Testis (tissue), 3 donors: ENCODE data around the gene DRGX. TPM values are rescaled to one million over a fixed set of nuclear protein-coding genes. Genes with fewer than 3 reads are reported as not detected.

Experiments
- DNase-seq: peaks from one replicate; pipeline ENCODE4 v3.0.0-alpha.2; 2019
- H3K27ac ChIP-seq, 2 donors: fragments of 200-600 bp; sonication (generic); one replicate each; pipeline ENCODE4 v1.5.1; 2019
- H3K27me3 ChIP-seq: fragments of 200-600 bp; sonication (generic); one replicate; pipeline ENCODE4 v1.5.1; 2019
- H3K36me3 ChIP-seq: fragments of 200-600 bp; sonication (generic); one replicate; pipeline ENCODE4 v1.5.1; 2017; ENCODE audit warnings: low read depth; ENCODE audit errors: missing control alignments
- H3K4me1 ChIP-seq: fragments of 200-600 bp; sonication (generic); one replicate; pipeline ENCODE4 v1.5.1; 2019
- H3K4me3 ChIP-seq, 2 donors: fragments of 200-600 bp; sonication (generic); one replicate each; pipeline ENCODE4 v1.5.1; 2017 to 2019
- H3K9me3 ChIP-seq: fragments of 200-600 bp; sonication (generic); one replicate; pipeline ENCODE4 v1.5.1; 2017
- CTCF ChIP-seq, 3 experiments: fragments of 450-650 bp in 2 of 3; fragments of 200-600 bp in 1 of 3; sonication (generic) in 1 of 3; IDR thresholded peaks; one replicate each; pipeline ENCODE4 v1.5.1; 2016 to 2019; ENCODE audit warnings: antibody characterized with exemption in 3 of 3, mild to moderate bottlenecking in 2 of 3, moderate library complexity in 1 of 3
- POLR2A ChIP-seq: fragments of 450-650 bp; IDR thresholded peaks from one replicate; pipeline ENCODE4 v1.6.1; 2017; ENCODE audit warnings: antibody characterized with exemption, mild to moderate bottlenecking, moderate library complexity
- WGBS, 2 donors: methylation state at CpG; one replicate each; pipeline ENCODE4 v1.1.5; 2018; 5-methylcytosine and 5-hydroxymethylcytosine counted together
- intact Hi-C: fragments of 100-400 bp; cut with DNase I; formaldehyde crosslinking; loops from one replicate; pipeline ENCODE4 v1.15.1; 2023; ENCODE audit warnings: low total_unique reads
- polyA plus RNA-seq: library from polyadenylated mRNA; stranded (reverse); fragments of 350-450 nt; fragmentation: Illumina TruSeq; extraction: RNeasy Lipid Tissue Mini Kit (QIAGEN cat#74804); gene quantifications from one replicate; pipeline ENCODE4 v1.2.3, GENCODE V29; 2014; ENCODE audit warnings: low read depth, low replicate concordance; ENCODE audit not compliant: insufficient read depth
- total RNA-seq, 2 donors: library from RNA; depleted of rRNA; stranded (reverse); fragments of >200 nt; gene quantifications; one replicate each; pipeline ENCODE4 v1.2.3, GENCODE V29; 2016

The DRGX gene
- total and polyA plus RNA-seq, 3 donors from 2014 or later = 0.33 TPM; not detected in 2

- H3K4me1 ChIP-seq = no peaks in the 10 kb centered on the region
- no peak for DNase-seq
Measured at GRCh38 chr10:49324711-49325110, 71.2 kb downstream of the DRGX start.

GRCh38 chr10:49323896-49324270, 72.0 kb downstream of the DRGX start:
- DNase-seq = no peak
- intact Hi-C loops = no loop called here

More at GRCh38 chr10:49324711-49325110, 71.2 kb downstream of the DRGX start:
- Histone ChIP-seq H3K27me3 (no peaks in the 10 kb centered on the region), H3K4me3 (no peak overlapping the region), H3K27ac (no peak overlapping the region), H3K9me3 (no peaks in the 10 kb centered on the region), H3K36me3 (no peaks in the 10 kb centered on the region)
- WGBS, 2 donors = 66 to 77% methylated on average over 4 of the region's 4 CpGs
- intact Hi-C loops = no loop called here
- no peak for TF ChIP-seq POLR2A
- no peak for TF ChIP-seq CTCF (IDR thresholded peaks at IDR 0.05)

GRCh38 chr10:49323171-49323895, 72.6 kb downstream of the DRGX start:
- Histone ChIP-seq H3K4me1 (no peaks in the 10 kb centered on the region), H3K36me3 (no peaks in the 10 kb centered on the region), H3K27ac (no peak overlapping the region), H3K27me3 (no peaks in the 10 kb centered on the region), H3K4me3 (no peak overlapping the region), H3K9me3 (no peaks in the 10 kb centered on the region)
- 55 to 83% methylated on average over 4 to 7 of the region's 7 CpGs for WGBS, 2 donors
- intact Hi-C loops = no loop called here
- TF ChIP-seq POLR2A = no peak
- no peak for TF ChIP-seq CTCF (IDR thresholded peaks at IDR 0.05)
- DNase-seq = no peak

More at GRCh38 chr10:49323896-49324270, 72.0 kb downstream of the DRGX start:
- 92 to 95% methylated on average over 9 of the region's 9 CpGs for WGBS, 2 donors
- TF ChIP-seq POLR2A (no peak), CTCF (IDR thresholded peaks at IDR 0.05) (no peak)
- Histone ChIP-seq H3K4me1 (no peaks in the 10 kb centered on the region), H3K27me3 (no peaks in the 10 kb centered on the region), H3K4me3 (no peak overlapping the region), H3K36me3 (no peaks in the 10 kb centered on the region), H3K27ac (no peak overlapping the region), H3K9me3 (no peaks in the 10 kb centered on the region)

- 93 to 94% methylated on average over 24 to 26 of the region's 26 CpGs for WGBS, 2 donors
- Histone ChIP-seq H3K9me3 (no peaks in the 10 kb centered on the region), H3K4me1 (no peaks in the 10 kb centered on the region), H3K27ac (no peak overlapping the region), H3K36me3 (no peaks in the 10 kb centered on the region), H3K27me3 (no peaks in the 10 kb centered on the region), H3K4me3 (no peak overlapping the region)
- intact Hi-C loops = no loop called here
- no peak for TF ChIP-seq CTCF (IDR thresholded peaks at IDR 0.05)
- no peak for TF ChIP-seq POLR2A
- no peak for DNase-seq
Measured at GRCh38 chr10:49322371-49323170, 73.3 kb downstream of the DRGX start.
